ENCODE measurements around the gene OGFOD1.
"Not testable (repeated sequence)": the region's sequence is repeated elsewhere in the genome, so short reads cannot be mapped to it uniquely, and the experiment has no call there.

GRCh38 chr16:56488868-56489267 lies 37.5 kb downstream of the OGFOD1 start:
- TF ChIP-seq CTCF (conservative IDR thresholded peaks at IDR 0.05; ENCODE audit: low read length); EZH2phosphoT487 (IDR thresholded peaks at IDR 0.05; ENCODE audit: borderline replicate concordance, low read depth, low read length): not testable (repeated sequence)

Measured in OCI-LY7 (cell line).